ENCODE results near the gene PFKP.

Gene PFKP

GRCh38 chr10:3068968-3069737 is 1.8 kb downstream of the PFKP start:
- no peaks in the 10 kb centered on the region for H3K36me3 ChIP-seq (replicated peaks; ENCODE audit: insufficient read depth, low read length)
- no peak overlapping the region for H3K9ac ChIP-seq (ENCODE audit: low read length)
- no peak for TF ChIP-seq EZH2 (optimal IDR thresholded peaks at IDR 0.05; ENCODE audit: low read depth, low read length)
- no peak for TF ChIP-seq EZH2phosphoT487 (IDR thresholded peaks at IDR 0.05; ENCODE audit: low read length)
- TF ChIP-seq, protein P1, sequence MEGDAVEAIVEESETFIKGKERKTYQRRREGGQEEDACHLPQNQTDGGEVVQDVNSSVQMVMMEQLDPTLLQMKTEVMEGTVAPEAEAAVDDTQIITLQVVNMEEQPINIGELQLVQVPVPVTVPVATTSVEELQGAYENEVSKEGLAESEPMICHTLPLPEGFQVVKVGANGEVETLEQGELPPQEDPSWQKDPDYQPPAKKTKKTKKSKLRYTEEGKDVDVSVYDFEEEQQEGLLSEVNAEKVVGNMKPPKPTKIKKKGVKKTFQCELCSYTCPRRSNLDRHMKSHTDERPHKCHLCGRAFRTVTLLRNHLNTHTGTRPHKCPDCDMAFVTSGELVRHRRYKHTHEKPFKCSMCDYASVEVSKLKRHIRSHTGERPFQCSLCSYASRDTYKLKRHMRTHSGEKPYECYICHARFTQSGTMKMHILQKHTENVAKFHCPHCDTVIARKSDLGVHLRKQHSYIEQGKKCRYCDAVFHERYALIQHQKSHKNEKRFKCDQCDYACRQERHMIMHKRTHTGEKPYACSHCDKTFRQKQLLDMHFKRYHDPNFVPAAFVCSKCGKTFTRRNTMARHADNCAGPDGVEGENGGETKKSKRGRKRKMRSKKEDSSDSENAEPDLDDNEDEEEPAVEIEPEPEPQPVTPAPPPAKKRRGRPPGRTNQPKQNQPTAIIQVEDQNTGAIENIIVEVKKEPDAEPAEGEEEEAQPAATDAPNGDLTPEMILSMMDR (IDR thresholded peaks at IDR 0.05; ENCODE audit: low read length): no peak
- no peak overlapping the region for H3K4me2 ChIP-seq (ENCODE audit: low read depth, low read length)
- DNase-seq: no peak
- no peaks in the 10 kb centered on the region for H3K4me1 ChIP-seq (ENCODE audit: low read length)
- H3K9me3 ChIP-seq (replicated peaks; ENCODE audit: insufficient read depth, low read length): no peaks in the 10 kb centered on the region
- H3K27me3 ChIP-seq (replicated peaks; ENCODE audit: insufficient read depth, low read length): no peaks in the 10 kb centered on the region
- no peaks in the 10 kb centered on the region for H3F3A ChIP-seq (ENCODE audit: insufficient read depth, low read length)
- no peak overlapping the region for H3K27ac ChIP-seq (ENCODE audit: low read length)
- H3K79me2 ChIP-seq (ENCODE audit: low read length): no peaks in the 10 kb centered on the region
- H4K20me1 ChIP-seq (ENCODE audit: insufficient read depth, low read length): no peaks in the 10 kb centered on the region
- H2AFZ ChIP-seq (ENCODE audit: low read length): no peak overlapping the region
- no peak overlapping the region for H3K4me3 ChIP-seq (ENCODE audit: low read length)
- H3K9me2 ChIP-seq (replicated peaks; ENCODE audit: insufficient read depth, low read length): no peaks in the 10 kb centered on the region

DNA sequence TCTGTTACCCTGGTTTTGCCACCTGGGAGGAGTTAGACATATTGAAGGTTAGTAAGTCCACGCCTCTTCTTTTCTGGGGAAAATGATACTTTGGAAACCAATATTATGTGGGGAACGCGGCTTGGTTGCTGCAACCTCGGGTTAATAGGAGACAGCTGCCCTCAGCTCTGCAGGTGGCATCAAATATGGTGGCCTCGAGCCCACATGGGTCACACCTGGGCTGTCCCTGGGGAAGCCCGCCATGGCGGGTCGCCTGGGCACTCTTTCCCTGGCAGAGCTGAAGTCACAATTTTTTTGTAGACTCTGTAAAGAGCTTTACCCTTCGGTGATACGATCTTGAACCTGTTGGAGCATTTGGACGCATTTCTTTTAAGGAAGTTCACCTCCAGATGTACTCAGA is 2.5 kb downstream of the PFKP start:
- H3K27ac ChIP-seq (ENCODE audit: low read length): no peak overlapping the region

DNA sequence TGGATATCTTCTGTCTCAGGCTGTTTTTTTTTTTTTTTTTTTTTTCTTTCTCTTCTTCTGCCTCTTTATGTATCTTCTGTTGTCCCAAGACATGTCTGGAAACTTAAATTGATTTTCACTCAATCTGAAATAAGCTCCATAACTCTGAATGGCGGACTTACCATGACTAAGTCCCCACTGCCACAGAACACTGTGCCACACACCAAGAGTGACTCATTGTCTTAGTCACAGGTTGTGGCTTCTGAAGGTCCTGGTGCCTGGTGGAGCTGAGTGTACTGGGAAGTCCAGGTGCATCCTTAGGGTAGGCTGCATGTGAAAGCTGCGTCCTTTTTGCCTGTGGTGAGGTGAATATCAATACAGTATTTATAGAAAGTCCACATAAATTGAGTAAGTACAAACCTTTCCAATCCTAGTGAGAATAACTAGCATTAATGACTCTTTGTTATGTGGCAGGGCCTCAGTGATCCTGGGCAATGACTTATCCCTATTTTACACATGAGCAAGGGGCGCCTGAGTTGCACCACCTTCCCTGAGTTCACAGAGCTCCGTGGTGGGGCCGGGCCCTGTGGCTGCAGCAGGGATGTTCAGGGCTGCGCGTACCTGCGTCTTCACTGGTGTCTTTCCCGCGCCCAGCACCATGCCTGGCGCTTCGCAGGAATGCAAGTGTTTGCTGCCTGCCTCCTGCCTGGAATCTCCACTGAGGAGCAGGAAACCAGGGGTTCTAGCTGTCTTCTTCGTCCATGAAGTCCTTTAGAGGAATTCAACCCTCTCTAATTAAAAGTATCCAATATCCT is 4.3 kb downstream of the PFKP start:
- Histone ChIP-seq H3K9ac (ENCODE audit: low read length) (no peak overlapping the region), H3K36me3 (replicated peaks; ENCODE audit: insufficient read depth, low read length) (no peaks in the 10 kb centered on the region), H3F3A (ENCODE audit: insufficient read depth, low read length) (no peaks in the 10 kb centered on the region), H3K9me3 (replicated peaks; ENCODE audit: insufficient read depth, low read length) (no peaks in the 10 kb centered on the region), H3K27me3 (replicated peaks; ENCODE audit: insufficient read depth, low read length) (no peaks in the 10 kb centered on the region), H3K9me2 (replicated peaks; ENCODE audit: insufficient read depth, low read length) (no peaks in the 10 kb centered on the region), H3K4me1 (ENCODE audit: low read length) (no peaks in the 10 kb centered on the region), H2AFZ (ENCODE audit: low read length) (no peak overlapping the region), H3K4me2 (ENCODE audit: low read depth, low read length) (no peak overlapping the region), H3K27ac (ENCODE audit: low read length) (no peak overlapping the region), H4K20me1 (ENCODE audit: insufficient read depth, low read length) (no peaks in the 10 kb centered on the region), H3K4me3 (ENCODE audit: low read length) (no peak overlapping the region), H3K79me2 (ENCODE audit: low read length) (no peaks in the 10 kb centered on the region)
- TF ChIP-seq EZH2phosphoT487 (IDR thresholded peaks at IDR 0.05; ENCODE audit: low read length): no peak
- TF ChIP-seq, protein P1 (IDR thresholded peaks at IDR 0.05; ENCODE audit: low read length): no peak
- no peak for TF ChIP-seq EZH2 (optimal IDR thresholded peaks at IDR 0.05; ENCODE audit: low read depth, low read length)
- DNase-seq: no peak

More for the DNA sequence above, 2.5 kb downstream of the PFKP start:
- H3F3A ChIP-seq (ENCODE audit: insufficient read depth, low read length): no peaks in the 10 kb centered on the region
- no peaks in the 10 kb centered on the region for H3K36me3 ChIP-seq (replicated peaks; ENCODE audit: insufficient read depth, low read length)
- no peaks in the 10 kb centered on the region for H3K4me1 ChIP-seq (ENCODE audit: low read length)
- H3K79me2 ChIP-seq (ENCODE audit: low read length): no peaks in the 10 kb centered on the region
- no peaks in the 10 kb centered on the region for H3K9me3 ChIP-seq (replicated peaks; ENCODE audit: insufficient read depth, low read length)
- no peak for TF ChIP-seq EZH2phosphoT487 (IDR thresholded peaks at IDR 0.05; ENCODE audit: low read length)
- no peak for TF ChIP-seq EZH2 (optimal IDR thresholded peaks at IDR 0.05; ENCODE audit: low read depth, low read length)
- TF ChIP-seq, protein P1 (IDR thresholded peaks at IDR 0.05; ENCODE audit: low read length): no peak
- no peaks in the 10 kb centered on the region for H4K20me1 ChIP-seq (ENCODE audit: insufficient read depth, low read length)
- DNase-seq: no peak
- no peak overlapping the region for H3K4me2 ChIP-seq (ENCODE audit: low read depth, low read length)
- H3K9me2 ChIP-seq (replicated peaks; ENCODE audit: insufficient read depth, low read length): no peaks in the 10 kb centered on the region
- H3K27me3 ChIP-seq (replicated peaks; ENCODE audit: insufficient read depth, low read length): no peaks in the 10 kb centered on the region
- no peak overlapping the region for H3K9ac ChIP-seq (ENCODE audit: low read length)
- no peak overlapping the region for H2AFZ ChIP-seq (ENCODE audit: low read length)
- H3K4me3 ChIP-seq (ENCODE audit: low read length): no peak overlapping the region

Data from MM.1S (cell line).